GM23338 (cell line): ENCODE results near the gene ANXA6. TPM values are rescaled to one million over a fixed set of nuclear protein-coding genes. Genes with fewer than 3 reads are reported as not detected.

Experiments
- ATAC-seq: fragments of 200-7000 bp; cut with Tn5 transposase; 3 replicates; pipeline ENCODE4 v1.9.1; 2020
- DNase-seq: peaks from one replicate; pipeline ENCODE4 v3.0.0-alpha.2; 2015; ENCODE audit warnings: low spot score
- H2AFZ ChIP-seq: fragments of 200-600 bp; sonication (generic); 2 replicates; pipeline ENCODE4 v1.8.0; 2016; ENCODE audit warnings: antibody characterized with exemption, mild to moderate bottlenecking, moderate library complexity
- H3F3A ChIP-seq: fragments of 200-600 bp; sonication (generic); replicated peaks from 2 replicates; pipeline ENCODE4 v1.8.0; 2017; ENCODE audit warnings: antibody characterized with exemption, mixed run types, low read depth
- H3K27ac ChIP-seq: fragments of 200-600 bp; sonication (generic); 2 replicates; pipeline ENCODE4 v1.6.1; 2016; ENCODE audit warnings: low read depth
- H3K27me3 ChIP-seq: fragments of 200-600 bp; sonication (generic); 2 replicates; pipeline ENCODE4 v1.8.0; 2016; ENCODE audit warnings: mild to moderate bottlenecking, mixed run types, moderate library complexity; ENCODE audit not compliant: insufficient read depth
- H3K36me3 ChIP-seq: fragments of 200-600 bp; sonication (generic); 2 replicates; pipeline ENCODE4 v1.8.0; 2016; ENCODE audit warnings: mild to moderate bottlenecking; ENCODE audit not compliant: insufficient read depth
- H3K4me1 ChIP-seq: fragments of 200-600 bp; sonication (generic); 2 replicates; pipeline ENCODE4 v1.8.0; 2016; ENCODE audit warnings: mild to moderate bottlenecking, moderate library complexity; ENCODE audit not compliant: insufficient read depth
- H3K4me2 ChIP-seq: fragments of 200-600 bp; sonication (generic); 2 replicates; pipeline ENCODE4 v1.7.1; 2017; ENCODE audit warnings: mixed run types
- H3K4me3 ChIP-seq: fragments of 200-600 bp; sonication (generic); 2 replicates; pipeline ENCODE4 v1.6.1; 2016; ENCODE audit warnings: mixed run types
- H3K79me2 ChIP-seq: fragments of 200-600 bp; sonication (generic); replicated peaks from 2 replicates; pipeline ENCODE4 v1.8.0; 2017; ENCODE audit warnings: mild to moderate bottlenecking; ENCODE audit not compliant: insufficient read depth
- H3K9me2 ChIP-seq: fragments of 200-600 bp; sonication (generic); 2 replicates; pipeline ENCODE4 v1.8.0; 2017; ENCODE audit not compliant: insufficient read depth
- H4K20me1 ChIP-seq: fragments of 200-600 bp; sonication (generic); replicated peaks from 2 replicates; pipeline ENCODE4 v1.8.0; 2017; ENCODE audit warnings: mild to moderate bottlenecking; ENCODE audit not compliant: insufficient read depth
- H3K27ac Mint-ChIP-seq: 2 replicates; pipeline ENCODE4 v1.8.0; 2020; ENCODE audit warnings: inconsistent platforms, mild to moderate bottlenecking, moderate library complexity, mixed read lengths
- H3K27me3 Mint-ChIP-seq: 3 replicates; pipeline ENCODE4 v1.8.0; 2022; ENCODE audit warnings: low read depth, mild to moderate bottlenecking, moderate library complexity, mixed read lengths, inconsistent platforms; ENCODE audit not compliant: insufficient read depth, poor library complexity
- H3K36me3 Mint-ChIP-seq: 3 replicates; pipeline ENCODE4 v1.8.0; 2021; ENCODE audit warnings: low read depth, mild to moderate bottlenecking, inconsistent platforms, moderate library complexity, mixed read lengths
- H3K4me1 Mint-ChIP-seq: 3 replicates; pipeline ENCODE4 v1.8.0; 2020; ENCODE audit warnings: mild to moderate bottlenecking, inconsistent platforms, mixed read lengths
- H3K4me3 Mint-ChIP-seq: 3 replicates; pipeline ENCODE4 v1.8.0; 2021; ENCODE audit warnings: moderate library complexity, mild to moderate bottlenecking, inconsistent platforms, mixed read lengths
- H3K9me3 Mint-ChIP-seq: 3 replicates; pipeline ENCODE4 v1.8.0; 2020; ENCODE audit warnings: moderate library complexity, mild to moderate bottlenecking, inconsistent platforms, mixed read lengths
- CREB1 ChIP-seq: fragments of 250-450 bp; sonication (Bioruptor Pico); IDR thresholded peaks from 2 replicates; pipeline ENCODE4 v1.5.0; 2020; ENCODE audit warnings: low read depth, mild to moderate bottlenecking, moderate library complexity
- CTCF ChIP-seq, 2 experiments: fragments of 200-600 bp in 1 of 2; sonication (generic) in 1 of 2; conservative IDR thresholded peaks; 2 replicates each; pipeline versions ENCODE4 v1.5.1 to v1.6.1; 2016 to 2017; ENCODE audit warnings: antibody characterized with exemption in 2 of 2, low read depth in 2 of 2, mild to moderate bottlenecking in 2 of 2, moderate library complexity in 1 of 2
- ETS1 ChIP-seq: IDR thresholded peaks from 2 replicates; pipeline ENCODE4 v1.6.1; 2016; ENCODE audit warnings: antibody characterized with exemption
- EZH2phosphoT487 ChIP-seq: fragments of 200-600 bp; sonication (generic); IDR thresholded peaks from one replicate; pipeline ENCODE4 v1.8.1; 2018; ENCODE audit warnings: antibody characterized with exemption; ENCODE audit not compliant: unreplicated experiment
- JUNB ChIP-seq: IDR thresholded peaks from one replicate; pipeline ENCODE4 v1.6.1; 2016; ENCODE audit warnings: antibody characterized with exemption; ENCODE audit not compliant: unreplicated experiment
- NANOG ChIP-seq: IDR thresholded peaks from 2 replicates; pipeline ENCODE4 v1.6.1; 2016; ENCODE audit warnings: antibody characterized with exemption, borderline replicate concordance
- POLR2AphosphoS5 ChIP-seq: IDR thresholded peaks from 2 replicates; pipeline ENCODE4 v1.6.1; 2016; ENCODE audit warnings: antibody characterized with exemption, low read depth
- STAT1 ChIP-seq: IDR thresholded peaks from one replicate; pipeline ENCODE4 v1.6.1; 2016; ENCODE audit warnings: antibody characterized with exemption; ENCODE audit not compliant: unreplicated experiment
- ZNF114 ChIP-seq: fragments of 250-450 bp; sonication (Bioruptor Pico); IDR thresholded peaks from 2 replicates; pipeline ENCODE4 v1.5.0; 2020; ENCODE audit warnings: mild to moderate bottlenecking, moderate library complexity
- ZNF331 ChIP-seq: fragments of 250-450 bp; sonication (Bioruptor Pico); IDR thresholded peaks from 2 replicates; pipeline ENCODE4 v1.5.0; 2020; ENCODE audit warnings: low read depth, mild to moderate bottlenecking, moderate library complexity
- ZNF462 ChIP-seq: fragments of 250-450 bp; sonication (Bioruptor Pico); IDR thresholded peaks from 2 replicates; pipeline ENCODE4 v1.5.0; 2020; ENCODE audit warnings: mild to moderate bottlenecking, moderate library complexity
- polyA plus RNA-seq: library from polyadenylated mRNA; unstranded; fragments of >200 nt; fragmentation: Nextera tagmentation; extraction: Ambion mirVana; gene quantifications from 2 replicates; pipeline ENCODE4 v1.2.1, GENCODE V29; 2016
- total RNA-seq: library from RNA; depleted of rRNA; stranded (reverse); fragments of >200 nt; shearing (Covaris generic); gene quantifications from 2 replicates; pipeline ENCODE4 v1.2.3, GENCODE V29; 2014

ANXA6 gene
- total and polyA plus RNA-seq, 2 experiments from 2014 or later = 26.5 to 110 TPM

GRCh38 chr5:151106043-151106442, 51.5 kb downstream of the ANXA6 start (continued):
- TF ChIP-seq POLR2AphosphoS5 (no peak), ZNF114 (CRISPR knock-in tag) (no peak), STAT1 (no peak), NANOG (no peak), JUNB (no peak), EZH2phosphoT487 (no peak), ETS1 (no peak), CREB1 (CRISPR knock-in tag) (no peak), CTCF (conservative IDR thresholded peaks at IDR 0.05; ENCODE audit: low read depth in 2 of 2) (no peak), ZNF331 (no peak)

GRCh38 chr5:151105561-151105960, 52.0 kb downstream of the ANXA6 start:
- Histone ChIP-seq H4K20me1 (no peaks in the 10 kb centered on the region), H3K4me2 (no peak overlapping the region), H3K4me1 (no peaks in the 10 kb centered on the region), H3K27ac (no peak overlapping the region), H3K79me2 (no peaks in the 10 kb centered on the region), H3F3A (no peaks in the 10 kb centered on the region), H3K4me3 (no peak overlapping the region), H3K27me3 (no peaks in the 10 kb centered on the region), H3K36me3 (no peaks in the 10 kb centered on the region), H2AFZ (no peak overlapping the region), H3K9me2 (no peaks in the 10 kb centered on the region)
- H3K27ac Mint-ChIP-seq = no peak overlapping the region
- DNase-seq (no peak), ATAC-seq (no peak)
- TF ChIP-seq EZH2phosphoT487 = no peak
- H3K36me3 Mint-ChIP-seq = peaks cover 11% of the 10 kb centered on the region
- no peaks in the 10 kb centered on the region for H3K4me1 Mint-ChIP-seq
- peaks cover 5% of the 10 kb centered on the region for H3K27me3 Mint-ChIP-seq
- H3K9me3 Mint-ChIP-seq = no peaks in the 10 kb centered on the region
- no peak overlapping the region for H3K4me3 Mint-ChIP-seq

- H3K9me2 ChIP-seq = no peaks in the 10 kb centered on the region
- H3F3A ChIP-seq = no peaks in the 10 kb centered on the region
- no peak overlapping the region for H2AFZ ChIP-seq
- Mint-ChIP-seq H3K27ac (no peak overlapping the region), H3K4me1 (no peaks in the 10 kb centered on the region), H3K4me3 (no peak overlapping the region), H3K36me3 (peaks cover 11% of the 10 kb centered on the region), H3K27me3 (peaks cover 5% of the 10 kb centered on the region), H3K9me3 (no peaks in the 10 kb centered on the region)
- H4K20me1 ChIP-seq = no peaks in the 10 kb centered on the region
- H3K4me2 ChIP-seq = no peak overlapping the region
- H3K27ac ChIP-seq = no peak overlapping the region
- TF ChIP-seq STAT1 (no peak), JUNB (no peak), ETS1 (no peak), EZH2phosphoT487 (no peak), ZNF462 (CRISPR knock-in tag) (no peak)
- no peaks in the 10 kb centered on the region for H3K36me3 ChIP-seq
- H3K4me3 ChIP-seq = no peak overlapping the region
- H3K4me1 ChIP-seq = no peaks in the 10 kb centered on the region
- no peak for DNase-seq
- no peak for ATAC-seq
- no peaks in the 10 kb centered on the region for H3K79me2 ChIP-seq
- no peaks in the 10 kb centered on the region for H3K27me3 ChIP-seq
These were observed 52.8 kb downstream of the ANXA6 start for GRCh38 chr5:151104795-151105194.
